Fibroblast of skin of right quadriceps (primary cell): Measurements from ENCODE around the gene OR4K14.
"Not testable (repeated sequence)": the region's sequence is repeated elsewhere in the genome, so short reads cannot be mapped to it uniquely, and the experiment has no call there.

Experiments
- DNase-seq: peaks from one replicate; pipeline ENCODE4 v3.0.0-alpha.2; 2013

Gene OR4K14, protein sequence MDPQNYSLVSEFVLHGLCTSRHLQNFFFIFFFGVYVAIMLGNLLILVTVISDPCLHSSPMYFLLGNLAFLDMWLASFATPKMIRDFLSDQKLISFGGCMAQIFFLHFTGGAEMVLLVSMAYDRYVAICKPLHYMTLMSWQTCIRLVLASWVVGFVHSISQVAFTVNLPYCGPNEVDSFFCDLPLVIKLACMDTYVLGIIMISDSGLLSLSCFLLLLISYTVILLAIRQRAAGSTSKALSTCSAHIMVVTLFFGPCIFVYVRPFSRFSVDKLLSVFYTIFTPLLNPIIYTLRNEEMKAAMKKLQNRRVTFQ

GRCh38 chr14:20019257-20019865 is at the start of gene OR4K14:
TSS of gene OR4K14 (minus strand) at chr14:20019307. CDS start at chr14:20015193, 4,114 bp downstream.
- no peak for DNase-seq

- DNase-seq: no peak
These were observed 40.6 kb upstream of the OR4K14 start, which contains the start of gene OR4L1 for GRCh38 chr14:20059745-20060144. TSS of gene OR4L1 (plus strand) at chr14:20060045. CDS start at chr14:20060045, 0 bp downstream.

DNA sequence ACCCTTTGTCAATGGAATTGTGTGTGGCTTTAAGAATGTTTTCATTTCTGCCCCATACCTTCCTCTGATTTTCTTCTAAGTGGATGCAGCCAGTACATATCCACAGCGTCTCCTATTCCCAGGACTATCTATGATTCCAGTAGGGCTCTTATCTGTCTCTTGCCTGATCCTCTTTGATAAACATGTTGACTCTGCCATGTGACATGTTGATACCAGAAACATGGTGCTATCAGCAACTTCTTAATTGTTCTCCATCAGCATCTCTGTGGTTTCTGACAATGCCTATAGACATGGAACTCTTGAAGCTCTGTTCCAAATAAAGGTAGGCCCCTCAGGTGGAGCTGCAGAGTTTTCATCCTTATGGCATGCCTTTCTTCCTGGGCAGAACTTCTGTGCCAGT is 29.1 kb upstream of the OR4K14 start:
- no peak for DNase-seq

GRCh38 chr14:20044243-20044642 is 25.1 kb upstream of the OR4K14 start:
- DNase-seq: no peak

GRCh38 chr14:20035938-20036337 is 16.8 kb upstream of the OR4K14 start, which contains the start of gene OR4K13:
TSS of gene OR4K13 (minus strand) at chr14:20036038. CDS start at chr14:20034758, 1,280 bp downstream.
- no peak for DNase-seq

- no peak for DNase-seq
These were observed 16.3 kb upstream of the OR4K14 start for GRCh38 chr14:20035449-20035848.

DNA sequence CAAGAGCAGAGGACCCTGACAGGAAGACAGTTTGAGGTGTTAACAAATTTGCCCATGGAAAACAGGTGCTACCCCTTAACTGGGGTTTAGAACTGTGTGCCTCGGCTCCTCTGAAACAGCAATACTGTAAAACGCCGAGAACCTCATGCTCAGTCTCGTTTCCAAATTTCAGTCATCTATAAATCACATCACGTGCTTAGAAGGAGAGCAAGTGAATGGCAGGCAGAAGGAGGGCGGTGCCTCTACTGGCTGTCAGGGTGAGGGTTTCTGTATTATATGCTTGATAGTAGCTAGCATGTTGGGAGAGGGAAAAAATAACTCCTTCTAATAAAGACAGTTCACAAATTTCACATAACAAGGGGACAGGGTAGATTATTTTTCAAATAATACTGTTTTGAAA is 12.0 kb upstream of the OR4K14 start:
- DNase-seq: no peak

GRCh38 chr14:20008156-20008555 is 11.0 kb downstream of the OR4K14 start:
- DNase-seq: no peak

DNA sequence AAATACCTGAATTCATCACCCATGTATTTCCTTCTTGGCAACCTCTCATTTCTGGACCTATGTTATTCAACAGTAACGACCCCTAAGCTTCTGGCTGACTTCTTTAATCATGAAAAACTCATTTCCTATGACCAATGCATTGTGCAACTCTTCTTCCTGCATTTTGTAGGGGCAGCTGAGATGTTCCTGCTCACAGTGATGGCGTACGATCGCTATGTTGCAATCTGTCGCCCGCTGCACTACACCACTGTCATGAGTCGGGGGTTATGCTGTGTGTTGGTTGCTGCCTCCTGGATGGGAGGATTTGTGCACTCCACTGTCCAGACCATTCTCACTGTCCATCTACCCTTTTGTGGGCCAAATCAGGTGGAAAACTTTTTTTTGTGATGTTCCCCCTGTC is 16.8 kb downstream of the OR4K14 start:
- no peak for DNase-seq

GRCh38 chr14:20001863-20002262 is 17.2 kb downstream of the OR4K14 start, which contains the start of gene OR4Q2:
TSS of gene OR4Q2 (plus strand) at chr14:20002163.
- DNase-seq: no peak

- no peak for DNase-seq
These were observed 25.7 kb downstream of the OR4K14 start for GRCh38 chr14:19993438-19993837.

DNA sequence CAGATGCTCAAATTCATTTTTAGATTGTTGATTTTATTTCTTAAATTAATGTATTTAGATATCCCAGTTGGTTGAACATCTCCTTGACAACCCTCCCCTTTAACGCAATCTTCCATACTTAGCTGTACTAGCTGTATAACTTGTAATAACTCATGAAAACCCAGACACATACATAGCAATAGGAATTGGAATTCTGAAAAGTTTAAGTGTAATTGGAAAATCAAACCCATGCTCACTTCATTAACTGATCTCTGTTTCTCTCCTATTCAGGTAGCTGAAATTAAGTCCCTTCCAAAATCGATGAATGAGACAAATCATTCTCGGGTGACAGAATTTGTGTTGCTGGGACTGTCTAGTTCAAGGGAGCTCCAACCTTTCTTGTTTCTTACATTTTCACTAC is 43.8 kb downstream of the OR4K14 start, which contains the start of gene OR4K15:
OR4K15 (plus strand) TSS at position 301 of the 400 bp plus-strand sequence; CDS start at position 301, 0 bp downstream.
- DNase-seq: no peak

DNA sequence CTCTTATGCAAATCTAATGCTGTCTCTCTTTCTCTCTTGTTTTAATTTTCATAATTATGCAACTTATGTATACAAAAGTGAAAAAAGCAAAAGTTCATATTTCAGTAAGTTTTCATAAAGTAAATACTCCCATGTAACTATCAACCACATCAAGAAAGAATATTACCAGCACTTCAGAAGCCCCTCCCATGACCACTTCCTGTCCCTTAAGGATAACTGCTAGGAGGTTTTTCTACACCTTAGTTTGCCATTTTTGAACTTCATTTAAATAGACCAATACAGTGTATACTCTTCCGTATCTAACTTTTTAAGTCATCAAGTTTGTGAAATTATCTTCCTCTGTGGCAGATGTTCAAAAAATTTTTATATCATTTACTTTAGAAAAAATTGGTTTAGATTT is 44.3 kb downstream of the OR4K14 start:
- DNase-seq: no peak

- DNase-seq: not testable (repeated sequence)
These were observed 49.4 kb downstream of the OR4K14 start for GRCh38 chr14:19969735-19970134.
